Amygdala (tissue), 56 donors: Measurements from ENCODE around the gene MRFAP1.
A peak's percentile ranks its signal among the peaks of the same experiment; 100 is the strongest.
"Not testable (repeated sequence)": the region's sequence is repeated elsewhere in the genome, so short reads cannot be mapped to it uniquely, and the experiment has no call there.

Experiments
- DNase-seq, 56 donors: peaks; one replicate each; lab custom pipeline; 2025; lab: John Stamatoyannopoulos, UW

Gene MRFAP1

GRCh38 chr4:6660430-6660829, 19.9 kb downstream of the MRFAP1 start:
- no peak for DNase-seq

GRCh38 chr4:6662591-6662990, 22.1 kb downstream of the MRFAP1 start:
- DNase-seq: no peak

- DNase-seq: no peak
Measured at GRCh38 chr4:6663596-6664393, 23.3 kb downstream of the MRFAP1 start.

GRCh38 chr4:6665320-6665654, 24.8 kb downstream of the MRFAP1 start:
- no peak for DNase-seq

GRCh38 chr4:6668391-6668790, 27.9 kb downstream of the MRFAP1 start:
- no peak for DNase-seq

GRCh38 chr4:6671648-6672047, 31.2 kb downstream of the MRFAP1 start:
- no peak for DNase-seq

GRCh38 chr4:6672131-6672530, 31.6 kb downstream of the MRFAP1 start:
- no peak for DNase-seq

GRCh38 chr4:6672541-6673190, 32.2 kb downstream of the MRFAP1 start:
- DNase-seq: not testable (repeated sequence)

GRCh38 chr4:6673191-6673659, 32.7 kb downstream of the MRFAP1 start:
- peak in 17 of 56 donors; percentile 24 to 69 (median 43) for DNase-seq

- DNase-seq: peak; percentile 16 to 95 (median 88)
Measured at GRCh38 chr4:6673660-6674499, 33.4 kb downstream of the MRFAP1 start.

GRCh38 chr4:6674500-6675149, 34.1 kb downstream of the MRFAP1 start:
- DNase-seq: no peak

GRCh38 chr4:6676722-6677558, 36.5 kb downstream of the MRFAP1 start:
- DNase-seq: no peak

GRCh38 chr4:6680372-6681034, 40.0 kb downstream of the MRFAP1 start:
- no peak for DNase-seq

GRCh38 chr4:6681191-6681590, 40.7 kb downstream of the MRFAP1 start:
- DNase-seq: no peak

- DNase-seq: no peak
Measured at GRCh38 chr4:6682862-6683590, 42.5 kb downstream of the MRFAP1 start.

GRCh38 chr4:6684656-6685055, 44.2 kb downstream of the MRFAP1 start:
- DNase-seq: no peak

GRCh38 chr4:6686104-6686787, 45.8 kb downstream of the MRFAP1 start:
- DNase-seq: no peak
